Esophagus (tissue), 2 donors: ENCODE data around the gene KIF3C. TPM values are rescaled to one million over a fixed set of nuclear protein-coding genes. Genes with fewer than 3 reads are reported as not detected.
"Not testable (repeated sequence)": the region's sequence is repeated elsewhere in the genome, so short reads cannot be mapped to it uniquely, and the experiment has no call there.

Experiments used
- H3K27ac ChIP-seq, 2 donors: one replicate each; pipeline ENCODE4 v1.5.1; 2013; ENCODE audit warnings: low read depth in 2 of 2, mild to moderate bottlenecking in 2 of 2, inconsistent platforms in 1 of 2, low read length in 1 of 2, moderate library complexity in 1 of 2
- H3K27me3 ChIP-seq, 2 donors: one replicate each; pipeline ENCODE4 v1.6.1; 2013; ENCODE audit warnings: low read length in 2 of 2, control low read depth in 1 of 2, mild to moderate bottlenecking in 1 of 2; ENCODE audit not compliant: insufficient read depth in 2 of 2, control insufficient read depth in 1 of 2
- H3K36me3 ChIP-seq, 2 donors: one replicate each; pipeline ENCODE4 v1.6.1; 2013; ENCODE audit warnings: low read length in 1 of 2; ENCODE audit not compliant: control insufficient read depth in 2 of 2, insufficient read depth in 2 of 2
- H3K4me1 ChIP-seq, 2 donors: one replicate each; pipeline ENCODE4 v1.6.1; 2013; ENCODE audit warnings: low read length in 1 of 2; ENCODE audit not compliant: control insufficient read depth in 2 of 2, insufficient read depth in 2 of 2
- H3K4me3 ChIP-seq, 2 donors: one replicate each; pipeline ENCODE4 v1.5.1; 2013; ENCODE audit warnings: low read length in 2 of 2, mild to moderate bottlenecking in 2 of 2, low read depth in 1 of 2, moderate library complexity in 1 of 2
- H3K9me3 ChIP-seq, 2 donors: one replicate each; pipeline ENCODE4 v1.6.1; 2013; ENCODE audit warnings: mild to moderate bottlenecking in 2 of 2, low read depth in 1 of 2, low read length in 1 of 2, moderate library complexity in 1 of 2; ENCODE audit not compliant: control insufficient read depth in 2 of 2, insufficient read depth in 1 of 2
- WGBS, 2 donors: extraction: QIAGEN DNeasy Blood & Tissue Kit; methylation state at CpG; one replicate each; pipeline ENCODE4 v1.1.7; 2013; 5-methylcytosine and 5-hydroxymethylcytosine counted together
- polyA plus RNA-seq, 2 donors: library from polyadenylated mRNA; stranded (reverse); fragments of 200-250 nt; gene quantifications; one replicate each; pipeline ENCODE4 v1.2.3, GENCODE V29; 2013
- donor health status: healthy with polysubstance abuse.
- donor health status: Bipolar disorder and iron deficiency.

Gene KIF3C
- polyA plus RNA-seq, 2 donors = 0.98 to 1.0 TPM

DNA sequence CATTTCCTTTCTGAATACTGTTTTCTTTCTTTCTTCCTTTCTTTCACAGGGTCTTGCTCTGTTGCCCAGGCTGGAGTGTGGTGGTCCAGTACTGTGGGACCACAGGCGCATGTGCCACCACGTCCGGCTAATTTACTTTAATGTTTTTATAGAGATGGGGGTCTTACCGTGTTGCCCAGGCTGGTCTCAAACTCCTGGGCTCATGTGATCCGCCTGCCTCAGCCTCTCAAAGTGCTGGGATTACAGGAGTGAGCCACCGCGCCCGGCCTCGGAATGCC is 68.7 kb downstream of the KIF3C start:
- whole genome bisulfite sequencing, 2 donors = 87 to 91% methylated on average over 9 of the region's 9 CpGs
- H3K27me3 ChIP-seq, H3K27ac ChIP-seq, H3K9me3 ChIP-seq, H3K4me1 ChIP-seq, H3K4me3 ChIP-seq, H3K36me3 ChIP-seq: not testable (repeated sequence)

DNA sequence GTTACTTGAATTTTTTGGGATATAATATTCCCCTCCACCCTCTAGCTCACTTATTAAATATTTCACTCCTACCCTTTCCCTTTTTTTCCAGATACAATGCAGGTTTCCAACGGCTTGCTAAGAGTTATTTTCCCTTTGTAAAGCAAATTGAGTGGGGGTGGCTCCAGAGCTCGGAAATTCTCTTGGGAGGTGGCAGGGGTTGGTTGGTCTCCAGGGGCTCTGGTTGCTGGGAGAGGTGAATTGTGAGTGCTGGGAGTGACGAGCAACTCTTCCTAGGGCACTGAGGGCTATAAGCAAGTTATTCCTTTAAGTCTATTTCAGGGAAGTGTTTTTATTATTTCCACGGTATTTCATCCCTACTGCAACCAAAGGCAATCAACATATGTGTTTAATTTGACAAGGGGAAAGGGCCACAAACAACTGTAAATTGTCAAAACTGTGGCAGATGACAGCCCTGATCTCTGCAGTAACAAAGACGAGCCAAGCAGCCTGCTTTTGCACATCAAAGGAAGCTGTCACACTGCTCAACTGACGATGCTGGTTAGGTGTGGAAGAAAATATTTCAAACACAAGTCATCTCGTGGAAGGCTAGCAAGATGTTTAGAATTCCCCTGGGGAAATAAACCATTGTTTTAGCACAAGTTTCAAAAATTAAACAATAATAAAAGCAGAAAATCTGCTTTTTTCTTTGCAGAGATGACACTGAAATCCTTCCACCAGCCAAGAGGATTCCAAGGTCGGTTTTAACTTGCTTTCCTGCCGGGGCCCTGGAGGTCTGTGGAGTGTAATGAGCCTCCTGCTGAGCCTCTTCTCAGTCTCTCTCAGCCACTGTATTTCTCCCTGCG is 69.2 kb downstream of the KIF3C start:
- Histone ChIP-seq H3K4me1 (no peaks in the 10 kb centered on the region), H3K9me3 (no peaks in the 10 kb centered on the region), H3K4me3 (no peak overlapping the region), H3K36me3 (no peaks in the 10 kb centered on the region), H3K27me3 (no peaks in the 10 kb centered on the region), H3K27ac (no peak overlapping the region)
- 25 to 28% methylated on average over 10 of the region's 10 CpGs for WGBS, 2 donors

DNA sequence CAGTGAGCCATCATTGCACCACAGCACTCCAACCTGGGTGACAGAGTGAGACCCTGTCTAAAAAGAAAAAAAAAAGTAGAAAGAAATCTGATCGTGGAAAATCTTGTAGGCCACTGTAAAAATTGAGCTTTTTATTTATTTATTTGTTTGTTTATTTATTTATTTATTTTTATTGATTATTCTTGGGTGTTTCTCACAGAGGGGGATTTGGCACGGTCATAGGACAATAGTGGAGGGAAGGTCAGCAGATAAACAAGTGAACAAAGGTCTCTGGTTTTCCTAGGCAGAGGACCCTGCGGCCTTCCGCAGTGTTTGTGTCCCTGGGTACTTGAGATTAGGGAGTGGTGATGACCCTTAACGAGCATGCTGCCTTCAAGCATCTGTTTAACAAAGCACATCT is 72.7 kb downstream of the KIF3C start:
- not testable (repeated sequence) for H3K36me3 ChIP-seq, H3K27ac ChIP-seq, H3K4me1 ChIP-seq, H3K9me3 ChIP-seq, H3K27me3 ChIP-seq, H3K4me3 ChIP-seq
- 78 to 82% methylated on average over 5 of the region's 5 CpGs for WGBS, 2 donors

DNA sequence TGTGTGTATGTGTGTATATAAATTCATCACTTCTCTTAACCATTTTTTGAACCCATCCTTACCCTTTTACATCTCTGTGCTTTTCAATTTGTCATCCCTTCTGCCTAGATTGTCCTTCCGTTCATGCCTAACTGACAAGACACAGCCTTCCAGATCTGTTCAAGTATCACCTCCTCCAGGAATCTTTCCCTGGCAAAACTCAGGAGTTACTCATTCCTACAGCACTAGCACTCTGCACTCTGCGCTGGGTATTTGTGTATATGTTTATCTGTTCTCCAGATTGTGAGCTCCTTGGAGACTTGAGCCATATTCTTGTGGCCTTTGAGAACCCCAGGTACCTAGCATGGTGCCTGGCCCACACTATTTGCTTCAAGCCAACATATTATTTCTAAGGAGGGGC is 77.2 kb downstream of the KIF3C start:
- Histone ChIP-seq H3K36me3 (no peaks in the 10 kb centered on the region), H3K27me3 (no peaks in the 10 kb centered on the region), H3K27ac (no peak overlapping the region), H3K9me3 (no peaks in the 10 kb centered on the region), H3K4me1 (no peaks in the 10 kb centered on the region), H3K4me3 (no peak overlapping the region)
- 91 to 93% methylated on average over 2 of the region's 2 CpGs for WGBS, 2 donors

DNA sequence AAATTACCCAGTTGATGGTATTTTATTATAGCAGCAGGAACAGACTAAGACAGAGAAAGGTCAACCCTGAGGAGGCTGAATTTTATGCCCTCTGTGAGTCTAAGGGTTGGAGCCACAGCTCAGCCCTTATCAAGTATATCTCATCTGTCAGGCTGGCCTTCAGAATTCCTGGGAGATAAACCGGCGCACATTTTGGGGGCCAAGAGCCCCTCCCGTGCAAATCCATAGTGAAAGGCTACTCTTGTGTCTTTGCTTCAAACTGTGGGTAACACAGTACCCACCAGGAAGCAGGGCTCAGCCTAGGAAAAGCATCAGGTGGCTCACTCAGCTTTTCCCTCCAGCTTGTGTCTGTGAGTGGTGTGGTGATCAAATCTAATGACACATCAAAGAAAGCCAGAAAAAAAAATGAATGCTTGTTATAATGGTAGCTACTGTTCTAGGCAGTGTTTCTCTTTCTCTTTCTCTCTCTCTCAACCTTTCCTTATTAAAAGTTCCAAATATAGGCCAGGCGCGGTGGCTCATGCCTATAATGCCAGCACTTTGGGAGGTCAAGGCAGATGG is 79.0 kb downstream of the KIF3C start:
- Histone ChIP-seq H3K4me1 (no peaks in the 10 kb centered on the region), H3K27me3 (no peaks in the 10 kb centered on the region), H3K27ac (no peak overlapping the region), H3K36me3 (no peaks in the 10 kb centered on the region), H3K4me3 (no peak overlapping the region), H3K9me3 (no peaks in the 10 kb centered on the region)
- 73 to 90% methylated on average over 5 of the region's 5 CpGs for WGBS, 2 donors

DNA sequence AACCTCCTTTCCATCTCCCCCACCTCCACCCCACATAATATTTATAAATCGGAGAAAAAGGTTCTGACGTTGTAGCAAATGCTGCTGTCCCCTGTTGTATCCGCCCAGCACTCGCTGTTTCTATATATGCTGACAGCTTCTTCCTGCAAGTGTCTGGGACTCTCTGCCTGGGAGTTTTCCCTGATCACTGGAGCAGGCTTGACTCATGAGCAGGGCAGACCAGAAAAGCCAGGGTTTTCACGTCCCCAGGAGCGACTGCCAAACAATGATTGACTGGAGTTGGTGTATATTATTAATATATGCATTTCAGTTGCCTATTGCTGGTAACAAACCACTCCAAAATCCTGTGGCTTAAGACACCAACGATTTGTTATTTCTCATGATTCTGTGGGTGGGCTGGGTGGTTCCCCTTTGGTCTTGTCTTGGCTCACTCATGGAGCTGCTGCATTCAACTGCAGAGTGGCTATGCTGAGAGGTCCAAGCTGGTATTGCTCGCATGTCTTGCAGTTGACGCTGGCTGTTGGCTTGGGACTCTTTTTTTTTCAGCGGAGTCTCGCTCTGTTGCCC is 82.8 kb downstream of the KIF3C start:
- H3K4me3 ChIP-seq = no peak overlapping the region
- H3K36me3 ChIP-seq = no peaks in the 10 kb centered on the region
- no peaks in the 10 kb centered on the region for H3K9me3 ChIP-seq
- WGBS, 2 donors = 62 to 64% methylated on average over 11 of the region's 11 CpGs
- H3K27me3 ChIP-seq = no peaks in the 10 kb centered on the region
- H3K4me1 ChIP-seq = no peaks in the 10 kb centered on the region
- H3K27ac ChIP-seq = peak overlapping the region in 1 of 2 donors; percentile 45

DNA sequence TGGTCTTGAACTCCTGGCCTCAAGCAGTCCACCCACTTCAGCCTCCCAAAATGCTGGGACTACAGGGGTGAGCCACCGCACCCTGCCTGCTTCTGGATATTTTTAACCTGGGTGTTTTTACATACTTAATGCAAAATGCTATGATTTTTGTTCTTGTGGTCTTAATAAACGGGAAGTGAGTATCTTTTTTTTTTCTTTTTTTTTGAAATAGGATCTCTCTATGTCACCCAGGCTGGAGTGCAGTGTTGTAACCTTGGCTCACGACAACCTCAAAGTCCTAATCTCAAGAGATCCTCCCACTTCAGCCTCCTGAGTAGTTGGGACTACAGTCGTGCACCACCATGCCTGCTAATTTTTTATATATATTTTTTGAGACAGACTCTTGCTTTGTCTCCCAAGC is 84.8 kb downstream of the KIF3C start:
- Histone ChIP-seq H3K9me3 (no peaks in the 10 kb centered on the region), H3K27me3 (no peaks in the 10 kb centered on the region), H3K4me3 (no peak overlapping the region), H3K4me1 (no peaks in the 10 kb centered on the region), H3K36me3 (no peaks in the 10 kb centered on the region), H3K27ac (no peak overlapping the region)
- 75 to 78% methylated on average over 4 of the region's 4 CpGs for WGBS, 2 donors

DNA sequence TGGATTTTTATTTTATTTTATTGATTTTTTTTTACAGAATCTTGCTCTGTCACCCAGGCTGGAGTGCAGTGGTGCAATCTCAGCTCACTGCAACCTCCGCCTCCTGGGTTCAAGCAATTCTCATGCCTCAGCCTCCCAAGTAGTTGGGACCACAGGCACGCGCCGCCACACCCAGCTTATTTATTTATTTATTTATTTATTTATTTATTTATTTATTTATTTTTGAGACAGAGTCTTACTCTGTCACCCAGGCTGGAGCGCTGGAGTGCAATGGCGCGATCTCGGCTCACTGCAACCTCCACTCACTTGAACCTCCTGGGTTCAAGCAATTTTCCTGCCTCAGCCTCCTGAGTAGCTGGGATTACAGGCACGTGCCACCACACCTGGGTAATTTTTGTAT is 86.0 kb downstream of the KIF3C start:
- H3K27ac ChIP-seq, H3K4me1 ChIP-seq, H3K4me3 ChIP-seq, H3K9me3 ChIP-seq, H3K27me3 ChIP-seq, H3K36me3 ChIP-seq: not testable (repeated sequence)
- 80 to 86% methylated on average over 9 of the region's 9 CpGs for WGBS, 2 donors

DNA sequence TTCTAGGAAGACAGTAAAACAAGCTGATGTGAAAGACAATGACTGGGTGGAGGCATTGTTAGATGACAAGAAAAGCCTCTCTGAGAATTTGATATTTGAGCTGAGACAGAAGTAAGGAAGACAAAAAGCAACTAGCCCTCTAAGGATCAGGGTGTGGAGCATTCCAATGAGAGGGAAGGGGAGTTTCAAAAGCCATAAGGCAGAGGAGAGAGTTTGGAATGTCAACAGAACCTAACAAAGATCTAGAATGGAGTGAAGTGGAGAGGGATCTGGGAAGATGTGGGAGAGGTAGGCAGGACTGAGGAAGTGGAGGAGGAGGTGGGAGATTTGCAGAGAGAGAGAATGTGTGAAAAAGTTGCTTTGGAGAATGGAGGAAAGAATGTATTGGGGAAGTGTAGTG is 86.7 kb downstream of the KIF3C start:
- H3K4me3 ChIP-seq = no peak overlapping the region
- H3K9me3 ChIP-seq = no peaks in the 10 kb centered on the region
- no peak overlapping the region for H3K27ac ChIP-seq
- no peaks in the 10 kb centered on the region for H3K27me3 ChIP-seq
- H3K4me1 ChIP-seq = no peaks in the 10 kb centered on the region
- H3K36me3 ChIP-seq = no peaks in the 10 kb centered on the region

DNA sequence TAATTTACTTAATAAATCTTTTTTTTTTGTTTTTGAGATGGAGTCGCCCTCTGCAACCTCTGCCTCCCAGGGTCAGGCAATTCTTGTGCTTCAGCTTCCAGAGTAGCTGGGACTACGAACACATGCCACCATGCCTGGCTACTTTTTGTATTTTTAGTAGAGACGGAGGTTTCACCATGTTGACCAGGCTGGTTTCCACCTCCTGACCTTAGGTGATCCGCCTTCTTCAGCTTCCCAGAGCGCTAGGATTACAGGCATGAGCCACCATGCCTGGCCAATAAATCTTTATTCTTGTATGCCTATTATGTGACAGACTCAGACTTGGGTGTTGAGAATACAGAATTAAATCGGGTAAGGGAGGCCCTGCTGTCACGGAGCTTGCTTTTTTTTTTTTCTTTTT is 87.3 kb downstream of the KIF3C start:
- no peaks in the 10 kb centered on the region for H3K27me3 ChIP-seq
- no peaks in the 10 kb centered on the region for H3K36me3 ChIP-seq
- no peak overlapping the region for H3K27ac ChIP-seq
- H3K9me3 ChIP-seq = no peaks in the 10 kb centered on the region
- WGBS, 2 donors = 84 to 90% methylated on average over 7 of the region's 7 CpGs
- no peak overlapping the region for H3K4me3 ChIP-seq
- H3K4me1 ChIP-seq = no peaks in the 10 kb centered on the region
